SK-N-SH (cell line): ENCODE measurements around the gene THAP8. TPM values are rescaled to one million over a fixed set of nuclear protein-coding genes. Genes with fewer than 3 reads are reported as not detected.

Experiments
- CTCF ChIA-PET: fragments of 300-600, 350-600 bp; formaldehyde crosslinking; extraction: SDS; loops from one replicate; lab custom pipeline; 2021; lab: Yijun Ruan, JAX
- POLR2A ChIA-PET: fragments of 350-600 bp; sonication (Branson Sonifier 250); formaldehyde crosslinking; extraction: SDS; loops from one replicate; lab custom pipeline; 2020; ENCODE audit warnings: antibody characterized with exemption, inconsistent platforms; lab: Yijun Ruan, JAX
- DNase-seq: peaks from one replicate; pipeline ENCODE4 v3.0.0; 2012
- H2AFZ ChIP-seq: fragments of 200-600 bp; sonication (generic); 2 replicates; pipeline ENCODE4 v1.8.1; 2016; ENCODE audit warnings: antibody characterized with exemption, mild to moderate bottlenecking, low read depth
- H3F3A ChIP-seq: fragments of 200-600 bp; sonication (generic); replicated peaks from 2 replicates; pipeline ENCODE3; 2016; ENCODE audit warnings: antibody characterized with exemption, mild to moderate bottlenecking; ENCODE audit not compliant: insufficient read depth
- H3K27ac ChIP-seq, 2 experiments: fragments of 200-500 bp in 1 of 2; fragments of 200-600 bp in 1 of 2; sonication (Bioruptor generic) in 1 of 2; sonication (generic), shearing (Covaris generic) in 1 of 2; 2 replicates each; pipeline versions ENCODE4 v1.5.1 to v1.6.1; 2014 to 2016; ENCODE audit warnings: low read depth in 2 of 2, inconsistent platforms in 1 of 2, low read length in 1 of 2, mild to moderate bottlenecking in 1 of 2, mixed read lengths in 1 of 2
- H3K27me3 ChIP-seq: fragments of 200-600 bp; sonication (generic), shearing (Covaris generic); 2 replicates; pipeline ENCODE4 v1.6.1; 2016; ENCODE audit warnings: mixed run types; ENCODE audit not compliant: insufficient read depth
- H3K36me3 ChIP-seq, 2 experiments: fragments of 200-500 bp in 1 of 2; fragments of 200-600 bp in 1 of 2; sonication (Bioruptor generic) in 1 of 2; sonication (generic) in 1 of 2; replicated peaks in 1 of 2; 2 replicates each; pipeline versions ENCODE3 to v1.5.1; 2014 to 2016; ENCODE audit warnings: low read length in 1 of 2, mild to moderate bottlenecking in 1 of 2; ENCODE audit not compliant: insufficient read depth in 2 of 2, control insufficient read depth in 1 of 2
- H3K4me1 ChIP-seq, 2 experiments: fragments of 200-500 bp in 1 of 2; fragments of 200-600 bp in 1 of 2; sonication (Bioruptor generic) in 1 of 2; sonication (generic), shearing (Covaris generic) in 1 of 2; 2 replicates each; pipeline versions ENCODE4 v1.5.1 to v1.6.1; 2014 to 2016; ENCODE audit warnings: low read depth in 1 of 2, low read length in 1 of 2, mixed run types in 1 of 2; ENCODE audit not compliant: insufficient read depth in 2 of 2, control insufficient read depth in 1 of 2
- H3K4me2 ChIP-seq: fragments of 200-600 bp; sonication (generic), shearing (Covaris generic); 2 replicates; pipeline ENCODE4 v1.6.1; 2017; ENCODE audit warnings: mixed run types
- H3K4me3 ChIP-seq, 2 experiments: fragments of 200-500 bp in 1 of 2; fragments of 200-600 bp in 1 of 2; sonication (Bioruptor generic) in 1 of 2; sonication (generic), shearing (Covaris generic) in 1 of 2; 2 replicates each; pipeline versions ENCODE4 v1.5.1 to v1.8.1; 2014 to 2016; ENCODE audit warnings: low read depth in 2 of 2, inconsistent platforms in 1 of 2, low read length in 1 of 2, mild to moderate bottlenecking in 1 of 2, mixed read lengths in 1 of 2, moderate library complexity in 1 of 2
- H3K79me2 ChIP-seq: fragments of 200-600 bp; sonication (generic); 2 replicates; pipeline ENCODE4 v1.8.1; 2017; ENCODE audit warnings: mild to moderate bottlenecking; ENCODE audit not compliant: insufficient read depth
- H3K9ac ChIP-seq: fragments of 200-600 bp; sonication (generic); 2 replicates; pipeline ENCODE4 v1.6.1; 2017; ENCODE audit warnings: mixed run types
- H3K9me2 ChIP-seq: fragments of 200-600 bp; sonication (generic); 2 replicates; pipeline ENCODE4 v1.6.1; 2017; ENCODE audit warnings: mixed run types
- H3K9me3 ChIP-seq: fragments of 200-600 bp; sonication (generic); 2 replicates; pipeline ENCODE4 v1.6.1; 2017; ENCODE audit warnings: mixed run types, mild to moderate bottlenecking, moderate library complexity
- H4K20me1 ChIP-seq: fragments of 200-600 bp; sonication (generic); 2 replicates; pipeline ENCODE4 v1.6.1; 2017; ENCODE audit warnings: mild to moderate bottlenecking, mixed run types; ENCODE audit not compliant: insufficient read depth
- EP300 ChIP-seq, 2 experiments: IDR thresholded peaks; 2 replicates each; pipeline versions ENCODE4 v1.4.0 to v1.6.1; 2012; ENCODE audit warnings: borderline replicate concordance in 1 of 2, low read depth in 1 of 2, low read length in 1 of 2
- EZH2phosphoT487 ChIP-seq: fragments of 200-600 bp; sonication (generic); IDR thresholded peaks from 2 replicates; pipeline ENCODE4 v1.6.1; 2017; ENCODE audit warnings: low read depth, mixed run types, mild to moderate bottlenecking, antibody characterized with exemption, moderate library complexity, borderline replicate concordance
- FOSL2 ChIP-seq: IDR thresholded peaks from 2 replicates; pipeline ENCODE4 v1.4.0; 2012; ENCODE audit warnings: low read depth, mild to moderate bottlenecking, moderate library complexity, borderline replicate concordance
- GABPA ChIP-seq: IDR thresholded peaks from 2 replicates; pipeline ENCODE4 v1.4.0; 2012; ENCODE audit warnings: low read depth, mild to moderate bottlenecking
- GATA2 ChIP-seq: sonication (generic); formaldehyde crosslinking; IDR thresholded peaks from 2 replicates; pipeline ENCODE4 v1.5.0; 2020; ENCODE audit warnings: mild to moderate bottlenecking, missing genetic modification reagents
- NFIC ChIP-seq: IDR thresholded peaks from 2 replicates; pipeline ENCODE4 v1.4.0; 2012; ENCODE audit warnings: borderline replicate concordance
- POLR2AphosphoS5 ChIP-seq: IDR thresholded peaks from 2 replicates; pipeline ENCODE4 v1.6.1; 2012; ENCODE audit warnings: low read depth, low read length
- RAD21 ChIP-seq: IDR thresholded peaks from 2 replicates; pipeline ENCODE4 v1.6.1; 2012; ENCODE audit warnings: mild to moderate bottlenecking, low read length
- RCOR1 ChIP-seq: fragments of 150-350 bp; IDR thresholded peaks from 2 replicates; pipeline ENCODE4 v1.6.1; 2017; ENCODE audit warnings: antibody characterized with exemption, low read length
- SIN3A ChIP-seq: IDR thresholded peaks from 2 replicates; pipeline ENCODE4 v1.6.1; 2012; ENCODE audit warnings: low read depth, mild to moderate bottlenecking, low read length, moderate library complexity, borderline replicate concordance
- SMC3 ChIP-seq: IDR thresholded peaks from 2 replicates; pipeline ENCODE4 v1.6.1; 2012; ENCODE audit warnings: low read depth, low read length, improper control_type of control experiment
- TCF12 ChIP-seq: IDR thresholded peaks from 2 replicates; pipeline ENCODE4 v1.4.0; 2012
- USF1 ChIP-seq: IDR thresholded peaks from 2 replicates; pipeline ENCODE4 v1.4.0; 2012; ENCODE audit warnings: low read depth, borderline replicate concordance
- YY1 ChIP-seq: IDR thresholded peaks from 2 replicates; pipeline ENCODE4 v1.4.0; 2012; ENCODE audit warnings: low read depth, mild to moderate bottlenecking
- WGBS: methylation state at CpG from one replicate; pipeline ENCODE4 v1.1.6; 2017; ENCODE audit warnings: low lambda C conversion rate; 5-methylcytosine and 5-hydroxymethylcytosine counted together
- polyA plus RNA-seq, 3 experiments: library from polyadenylated mRNA; depleted of rRNA; stranded (reverse); fragments of >200 nt; gene quantifications; 2 replicates each; pipeline ENCODE4 v1.2.3, GENCODE V29; 2012

Gene THAP8
- polyA plus RNA-seq, 1 of the 3 experiments (the other 2 are of a cell fraction): 6.3 TPM

GRCh38 chr19:36051637-36052036 lies 2.4 kb downstream of the THAP8 start:
- no peaks in the 10 kb centered on the region for H3K9me3 ChIP-seq
- H3K4me2 ChIP-seq: no peak overlapping the region
- peaks cover under 1% of the 10 kb centered on the region; the same call in 1 of the 2 replicates for H4K20me1 ChIP-seq
- WGBS: 97% methylated on average over 4 of the region's 4 CpGs
- no peak overlapping the region for H3K27ac ChIP-seq
- no peaks in the 10 kb centered on the region for H3K36me3 ChIP-seq
- H3K27me3 ChIP-seq: no peaks in the 10 kb centered on the region
- no peak for DNase-seq
- H3K4me1 ChIP-seq: peaks cover 3 to 5% of the 10 kb centered on the region in 2 experiments; a peak in 2 of 4 replicates
- H2AFZ ChIP-seq: no peak overlapping the region
- no peaks in the 10 kb centered on the region for H3K9me2 ChIP-seq
- no peak for TF ChIP-seq EZH2phosphoT487
- no peak for TF ChIP-seq TCF12
- no peak for TF ChIP-seq POLR2AphosphoS5
- TF ChIP-seq YY1: no peak
- TF ChIP-seq RCOR1: no peak
- no peak for TF ChIP-seq SIN3A
- TF ChIP-seq GATA2: no peak
- no peak for TF ChIP-seq NFIC
- TF ChIP-seq EP300 (IDR thresholded peaks at IDR 0.05; ENCODE audit: borderline replicate concordance in 1 of 2, low read depth in 1 of 2, low read length in 1 of 2): no peak
- no peak for TF ChIP-seq GABPA
- TF ChIP-seq FOSL2: no peak
- H3K9ac ChIP-seq: no peak overlapping the region
- POLR2A ChIA-PET: no interaction called here
- H3F3A ChIP-seq: peaks cover 15% of the 10 kb centered on the region
- no peak overlapping the region for H3K4me3 ChIP-seq
- CTCF ChIA-PET: interaction anchor here (0.8 kb wide), 1 partner anchor 45 kb away, joined by 3 read pairs; no protein-coding TSS in a partner anchor
- H3K79me2 ChIP-seq: peaks cover 15% of the 10 kb centered on the region

DNA sequence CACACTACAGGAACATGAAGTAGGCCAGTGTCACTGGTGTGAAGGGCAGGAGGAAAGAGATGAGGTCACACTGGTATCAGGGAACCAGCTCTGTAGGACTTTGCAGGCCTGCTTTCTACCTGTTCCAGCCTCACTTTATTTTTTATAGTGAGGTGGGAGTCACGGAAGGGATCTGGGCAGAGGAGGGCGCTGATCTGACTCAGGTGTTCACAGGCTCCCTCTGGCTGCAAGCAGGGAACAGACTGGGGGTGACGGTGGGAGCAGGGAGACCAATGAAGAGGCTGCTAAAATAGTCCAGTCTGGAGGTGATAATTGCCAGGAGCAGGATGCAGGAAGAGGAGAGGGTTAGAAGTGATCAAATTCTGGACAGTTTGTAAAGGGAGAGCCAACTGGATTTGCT lies 2.8 kb downstream of the THAP8 start:
- no peak overlapping the region for H3K4me3 ChIP-seq
- TF ChIP-seq RAD21: peak; percentile 22; the same call in 1 of the 2 replicates
- TF ChIP-seq SMC3: peak; percentile 16; the same call in 1 of the 2 replicates
- TF ChIP-seq USF1: no peak
- ChIA-PET CTCF (interaction anchor here (0.8 kb wide), 1 partner anchor 44 kb away, joined by 3 read pairs; no protein-coding TSS in a partner anchor), POLR2A (no interaction called here)
- H3K9ac ChIP-seq: no peak overlapping the region
- H3K79me2 ChIP-seq: peaks cover 11% of the 10 kb centered on the region
- H3K27ac ChIP-seq: no peak overlapping the region
- H3K36me3 ChIP-seq: no peaks in the 10 kb centered on the region
- H3K27me3 ChIP-seq: no peaks in the 10 kb centered on the region
- WGBS: 76% methylated on average over 3 of the region's 3 CpGs
- no peak overlapping the region for H3K4me2 ChIP-seq
- H3F3A ChIP-seq: peaks cover 15% of the 10 kb centered on the region
- H4K20me1 ChIP-seq: no peaks in the 10 kb centered on the region; the same call in 1 of the 2 replicates
- H3K9me3 ChIP-seq: no peaks in the 10 kb centered on the region
- no peaks in the 10 kb centered on the region for H3K9me2 ChIP-seq
- H3K4me1 ChIP-seq: peaks cover 3 to 4% of the 10 kb centered on the region in 2 experiments; a peak in 2 of 4 replicates
- no peak overlapping the region for H2AFZ ChIP-seq
- no peak for DNase-seq
